HCEC 1CT (cell line): ENCODE measurements around the gene GLI3.

Source experiments
- DNase-seq: peaks from one replicate; pipeline ENCODE4 v3.0.0-alpha.2; 2017

Gene GLI3

DNA sequence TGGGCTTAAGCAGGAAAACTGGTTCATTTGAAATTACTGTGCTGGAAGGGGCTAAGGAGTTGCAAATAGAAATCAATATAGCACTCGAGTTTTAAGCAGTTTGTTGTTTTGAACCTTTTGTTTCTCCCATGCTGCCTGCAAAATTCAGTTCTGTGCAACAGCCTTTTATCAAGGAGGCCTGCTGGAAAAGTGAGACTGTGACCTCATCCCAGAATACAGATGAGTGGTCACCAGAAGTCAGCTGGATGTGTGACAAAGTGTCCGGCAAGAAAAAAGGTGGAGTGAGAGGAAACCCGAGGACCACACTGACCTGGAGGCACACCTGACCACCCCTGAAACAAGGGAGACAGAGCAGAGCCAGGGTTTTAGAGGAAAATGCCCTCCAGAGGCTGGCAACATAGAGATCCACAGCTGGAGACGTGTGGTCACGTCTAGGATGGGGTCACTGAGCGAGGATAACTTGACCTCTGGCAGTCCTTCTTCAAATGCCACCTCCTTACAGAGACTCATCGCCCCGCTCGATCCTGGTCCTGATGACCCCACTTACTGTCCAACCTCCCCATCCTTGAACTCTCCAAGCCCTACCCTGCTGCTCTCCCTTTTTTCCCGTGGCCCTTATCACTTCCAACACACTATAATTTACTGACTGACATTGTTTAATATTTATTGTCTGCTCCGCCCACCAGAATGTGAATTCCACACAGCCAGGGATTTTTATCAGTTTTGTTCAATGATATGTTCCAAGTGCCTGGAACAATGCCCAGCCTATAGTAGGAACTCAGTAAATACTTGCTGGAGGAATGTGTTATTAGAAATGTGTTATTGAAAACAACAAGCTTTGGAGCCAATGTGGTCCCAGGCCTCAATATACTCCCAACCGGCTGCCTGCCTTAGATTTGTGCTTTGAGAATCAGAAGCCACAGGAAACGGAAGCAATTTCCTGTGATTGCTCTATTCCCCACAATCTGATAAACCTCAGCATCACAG lies 243.8 kb downstream of the GLI3 start:
- no peak for DNase-seq

DNA sequence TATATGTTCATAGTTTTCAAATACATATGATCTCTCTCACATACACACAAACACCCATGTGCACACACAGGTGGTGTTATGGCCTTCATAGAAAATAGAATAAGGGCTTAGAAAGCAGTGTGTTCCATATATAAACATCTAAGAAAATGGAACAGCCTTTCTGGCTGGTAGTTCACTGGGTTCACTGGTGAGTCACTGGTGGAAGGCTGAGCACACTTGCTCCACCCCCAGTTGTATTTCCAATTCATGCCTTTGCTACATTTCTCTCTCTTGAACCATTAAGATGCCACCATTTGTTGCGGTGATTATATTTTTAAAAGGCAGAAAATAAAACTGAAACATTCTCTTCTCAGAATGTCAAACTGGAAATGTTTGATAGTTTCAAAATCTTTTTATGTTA lies 252.1 kb downstream of the GLI3 start:
- DNase-seq = peak; percentile 47

GRCh38 chr7:41981046-41982040 lies 255.7 kb downstream of the GLI3 start:
- no peak for DNase-seq

GRCh38 chr7:41979834-41980307 lies 257.1 kb downstream of the GLI3 start:
- DNase-seq = no peak

GRCh38 chr7:41978858-41979257 lies 258.2 kb downstream of the GLI3 start:
- DNase-seq = no peak

DNA sequence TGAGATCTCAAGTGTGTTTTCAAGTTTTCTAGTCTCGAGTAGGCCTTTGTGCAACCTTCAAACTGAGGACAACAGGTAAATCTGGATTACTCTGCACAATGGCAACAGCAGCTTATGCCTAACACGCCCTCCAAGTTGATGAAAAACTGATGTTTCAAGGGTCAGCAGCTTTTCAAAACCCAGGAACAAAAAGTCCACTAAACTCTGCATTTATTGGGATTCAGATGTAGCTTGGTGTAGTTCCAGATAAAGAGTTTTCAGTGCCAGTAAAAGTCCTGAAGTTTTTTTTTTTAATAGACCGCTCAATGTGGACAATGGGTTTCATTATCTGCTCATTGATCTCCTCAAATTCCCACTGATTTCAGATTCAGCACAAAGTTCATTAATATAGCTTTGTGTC lies 259.3 kb downstream of the GLI3 start:
- DNase-seq = no peak

DNA sequence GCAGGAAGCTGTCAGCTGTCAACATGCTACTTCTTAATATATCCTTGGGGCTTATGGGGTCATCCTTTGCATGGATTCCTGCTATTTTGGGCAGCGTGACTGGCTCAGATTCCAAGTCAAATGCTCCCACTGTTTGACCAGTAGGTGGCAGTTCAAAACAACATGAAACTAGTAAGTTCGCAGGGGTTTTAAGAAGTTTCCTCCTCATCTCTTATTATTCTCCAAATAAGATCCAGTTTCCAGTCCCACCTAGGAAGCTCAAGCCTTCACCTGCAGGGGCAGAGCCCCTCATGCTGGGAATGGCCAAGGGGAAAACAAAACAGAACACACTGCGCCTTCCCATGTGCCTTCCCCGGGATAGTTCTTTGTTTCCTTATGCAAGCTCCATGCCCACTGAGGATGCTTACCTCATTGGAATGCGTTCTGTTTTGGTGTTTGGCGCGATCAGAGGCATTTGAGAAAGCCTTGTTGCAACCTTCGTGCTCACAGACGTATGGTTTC lies 259.8 kb downstream of the GLI3 start:
- peak; percentile 59 for DNase-seq

- no peak for DNase-seq
Observed at GRCh38 chr7:41976411-41976810, 260.6 kb downstream of the GLI3 start.

DNA sequence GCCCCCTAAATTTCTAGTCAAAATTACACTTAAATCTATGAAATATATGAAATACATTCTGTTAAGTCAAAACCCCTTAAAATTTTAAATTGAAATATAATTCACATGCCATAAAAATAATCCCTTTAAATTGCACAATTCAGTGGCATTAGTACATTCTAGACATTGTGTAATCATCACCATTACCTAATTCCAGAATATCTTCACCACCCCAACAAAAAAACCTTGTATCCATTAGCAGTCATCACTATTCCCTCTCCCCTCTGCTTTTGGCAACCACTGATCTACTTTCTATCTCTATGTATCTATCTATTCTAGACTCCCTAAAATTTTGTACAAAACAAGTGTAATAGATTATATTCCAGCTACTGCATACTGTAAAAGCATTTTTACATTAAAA lies 261.2 kb downstream of the GLI3 start:
- peak; percentile 50 for DNase-seq

- no peak for DNase-seq
Observed at GRCh38 chr7:41974870-41975557, 262.0 kb downstream of the GLI3 start.

DNA sequence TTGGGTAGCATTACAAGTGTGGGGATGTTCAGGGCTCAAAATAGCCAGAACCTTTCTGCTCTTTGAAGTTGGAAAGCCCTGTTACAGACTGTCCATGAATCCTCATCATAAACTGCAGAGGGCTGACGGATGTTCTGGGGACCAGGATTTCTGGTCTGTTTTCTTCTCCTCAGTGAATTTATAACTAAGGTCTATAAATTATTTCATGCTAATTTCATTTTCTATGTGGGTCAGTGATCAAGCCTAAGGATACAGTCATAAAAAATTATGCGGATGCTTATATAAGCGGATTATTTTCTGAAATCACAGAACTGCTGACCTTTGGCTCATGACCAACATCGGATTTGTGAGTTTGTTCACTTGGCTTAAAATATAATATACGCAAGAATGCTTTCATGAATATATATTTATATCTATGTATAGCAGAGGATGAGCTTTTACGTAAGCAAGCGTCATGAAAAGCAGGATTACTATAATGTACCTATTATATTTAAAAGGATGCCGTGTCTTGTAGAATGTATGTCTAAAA lies 263.7 kb downstream of the GLI3 start:
- DNase-seq = no peak

- DNase-seq = no peak
Observed at GRCh38 chr7:41972776-41973175, 264.2 kb downstream of the GLI3 start.

GRCh38 chr7:41972270-41972669 lies 264.7 kb downstream of the GLI3 start:
- no peak for DNase-seq

DNA sequence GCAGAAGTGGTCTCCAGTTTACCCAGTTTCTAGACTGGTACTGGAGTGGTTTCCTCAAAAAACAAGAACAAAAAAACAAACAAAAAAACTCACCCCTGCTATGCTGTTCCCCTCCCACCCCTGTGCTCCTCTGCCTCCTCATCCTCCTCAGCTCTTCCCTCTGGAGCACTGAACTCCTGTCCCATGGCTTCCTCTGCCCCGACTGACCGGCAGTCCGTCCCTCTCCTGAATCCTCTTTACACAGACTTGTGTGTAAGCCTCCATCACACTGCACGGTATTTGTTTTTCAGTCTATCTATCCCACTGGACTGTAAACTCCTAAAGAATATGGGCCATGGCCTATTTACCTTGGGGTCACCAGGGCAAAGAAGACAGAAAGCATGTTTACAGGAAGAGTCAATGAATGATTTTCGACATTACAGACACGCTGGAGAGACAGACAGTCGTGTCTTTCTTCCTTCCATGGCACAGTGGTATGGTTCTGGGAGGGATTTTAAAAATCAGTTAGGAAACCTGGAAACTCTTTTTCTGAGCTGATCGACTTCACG lies 265.3 kb downstream of the GLI3 start:
- DNase-seq = no peak

DNA sequence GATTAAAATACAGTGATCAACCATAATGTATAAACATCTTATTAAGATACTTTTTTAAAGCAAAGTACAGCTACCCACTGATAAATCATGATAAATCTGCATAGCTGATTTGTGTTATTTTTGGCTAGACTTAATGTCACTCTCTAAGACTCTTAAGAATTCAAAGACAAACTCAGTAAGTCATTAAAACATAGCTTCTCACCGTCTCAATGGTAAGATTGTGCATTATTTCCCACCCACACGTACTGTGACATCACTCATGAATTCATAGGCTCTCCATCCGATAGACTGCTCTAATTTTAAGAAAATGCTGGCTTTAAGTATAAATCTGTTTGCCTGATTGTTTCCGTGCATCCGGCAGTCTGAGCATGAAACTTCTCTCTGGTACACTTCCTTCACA lies 266.1 kb downstream of the GLI3 start:
- no peak for DNase-seq

DNA sequence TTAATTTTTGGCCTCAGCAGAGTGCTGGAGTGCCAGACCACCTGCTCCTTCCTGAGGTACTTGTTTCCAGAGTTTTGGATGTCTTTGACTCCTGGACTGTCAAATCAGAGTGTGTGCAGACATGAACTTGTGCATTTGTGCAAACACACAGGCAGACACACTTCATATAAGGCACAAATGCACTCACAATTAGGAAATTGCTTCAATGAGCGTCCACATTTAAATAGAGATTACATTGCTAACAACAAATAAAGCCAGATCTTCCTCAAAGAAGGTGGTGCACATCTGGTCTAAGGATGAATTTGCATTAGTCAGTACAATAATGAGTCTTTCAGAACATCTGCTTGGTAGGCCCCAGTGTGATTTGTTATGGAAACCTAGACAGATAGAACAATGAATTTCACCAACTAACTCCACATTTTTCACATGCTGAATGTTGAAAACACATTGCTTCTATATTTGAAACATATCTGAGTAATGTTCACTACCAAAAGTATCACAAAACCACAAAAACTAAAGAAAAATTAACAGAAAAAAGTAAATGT lies 267.4 kb downstream of the GLI3 start:
- DNase-seq = peak; percentile 24

DNA sequence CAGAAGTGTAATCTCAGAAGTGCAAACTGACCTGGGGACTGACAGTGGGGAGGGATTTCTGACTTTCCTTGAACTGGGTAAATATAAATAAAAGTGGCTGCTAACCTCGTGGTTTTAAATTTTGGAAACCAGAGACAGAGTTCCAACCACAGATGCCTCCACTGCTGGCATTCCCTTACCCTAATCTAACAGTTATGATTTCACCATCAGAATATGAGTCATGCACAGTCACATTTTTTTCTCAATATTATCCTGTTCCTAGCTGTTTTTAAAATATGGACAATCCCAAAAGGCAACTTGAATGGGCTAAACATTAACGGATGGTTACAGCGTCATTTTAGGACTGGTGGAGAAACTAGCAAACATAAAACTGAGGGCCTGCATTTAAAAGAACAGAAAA lies 269.9 kb downstream of the GLI3 start:
- peak; percentile 80 for DNase-seq

GRCh38 chr7:41965951-41966505 lies 271.0 kb downstream of the GLI3 start:
- no peak for DNase-seq

DNA sequence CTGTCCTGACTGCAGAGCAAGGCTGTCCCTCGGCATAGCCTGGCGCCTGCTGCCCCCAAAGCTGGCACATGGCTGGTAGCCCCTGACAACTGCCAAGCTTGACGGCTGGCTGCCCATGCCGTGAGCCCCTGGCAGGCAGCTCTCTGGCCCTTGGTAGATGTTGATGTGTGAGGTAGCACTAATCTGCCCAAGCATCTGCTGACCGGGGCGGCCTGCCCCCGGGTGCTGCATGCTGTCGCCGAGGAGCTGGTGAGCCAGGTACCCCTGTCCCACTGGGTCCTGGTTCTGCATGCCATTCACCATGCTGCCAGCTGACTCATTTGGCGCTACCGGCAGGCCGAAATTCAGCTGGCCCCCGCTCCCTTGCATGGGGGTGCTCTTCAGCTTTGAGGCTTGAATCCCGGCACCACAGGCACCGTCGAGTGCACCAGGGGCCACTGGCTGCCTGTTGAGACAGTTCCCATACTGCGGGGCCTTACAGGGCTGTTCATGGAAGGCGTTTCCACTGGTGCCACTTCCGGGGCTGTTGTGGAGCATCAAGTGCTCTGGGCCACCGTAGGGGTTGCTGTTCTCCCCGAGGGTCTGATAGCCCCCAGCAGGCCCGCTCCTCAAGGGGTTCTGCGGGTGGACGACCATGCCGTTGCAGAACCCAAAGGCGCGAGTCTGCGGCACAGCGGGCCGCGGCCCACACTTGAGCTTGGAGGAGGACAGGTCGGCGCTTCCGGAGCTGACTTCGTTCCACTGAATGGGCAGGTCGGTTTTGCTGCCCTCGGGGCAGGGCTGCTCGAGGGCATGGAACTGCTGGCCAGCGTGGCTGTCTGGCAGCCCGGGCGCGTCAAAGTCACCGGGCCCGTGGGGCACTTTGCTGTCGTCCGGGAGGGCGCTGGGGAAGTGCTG lies 271.9 kb downstream of the GLI3 start:
- DNase-seq = no peak

DNA sequence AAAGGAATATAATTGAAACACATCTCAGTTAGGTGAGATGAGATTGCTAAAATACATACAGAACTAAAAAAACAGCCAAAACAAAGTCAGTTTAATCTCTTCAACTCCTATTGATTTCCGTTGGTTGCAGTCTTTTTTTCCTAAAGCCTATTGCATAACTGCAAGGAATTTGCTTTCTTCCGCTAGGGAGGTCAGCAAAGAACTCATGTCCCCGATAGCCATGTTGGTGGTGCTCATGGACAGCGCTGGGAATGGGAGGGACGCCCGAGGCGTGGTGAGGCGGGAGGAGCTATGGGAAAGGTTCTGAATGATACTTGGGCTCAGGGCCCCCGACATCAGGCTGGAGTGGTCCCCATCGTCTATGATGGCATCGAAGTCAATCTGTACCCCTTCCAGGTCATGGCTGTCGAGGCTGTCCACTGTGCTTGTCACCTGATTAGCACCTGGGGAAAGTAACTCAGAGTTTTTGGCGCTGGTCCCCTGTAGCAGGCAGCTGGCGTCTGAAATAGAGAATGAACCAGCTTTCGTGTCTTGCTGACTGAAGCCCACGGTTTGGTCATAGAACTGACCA lies 272.7 kb downstream of the GLI3 start:
- DNase-seq = no peak
